HEK293 (cell line): ENCODE results near the gene WNT2.

Source experiments
- CTCF ChIA-PET: fragments of 350-600 bp; formaldehyde crosslinking; extraction: SDS; loops from one replicate; lab custom pipeline; 2021; ENCODE audit warnings: antibody characterized with exemption; lab: Yijun Ruan, JAX
- POLR2A ChIA-PET: fragments of 300-600 bp; formaldehyde crosslinking; extraction: SDS; loops from one replicate; lab custom pipeline; 2020; ENCODE audit warnings: antibody characterized with exemption, inconsistent platforms; lab: Yijun Ruan, JAX
- H3K27ac ChIP-seq: fragments of 200-500 bp; sonication (Bioruptor generic); 2 replicates; pipeline ENCODE4 v1.5.1; 2014; ENCODE audit warnings: low read depth, low read length, control low read depth, inconsistent platforms; ENCODE audit errors: extremely low read depth
- H3K36me3 ChIP-seq, 2 experiments: fragments of 200-500 bp in 1 of 2; sonication (Bioruptor generic) in 1 of 2; 1 replicate in 1 of 2; 2 replicates in 1 of 2; pipeline ENCODE4 v1.5.1; 2014 to 2017; ENCODE audit warnings: inconsistent platforms in 2 of 2, low read length in 2 of 2; ENCODE audit not compliant: control insufficient read depth in 2 of 2, insufficient read depth in 1 of 2
- H3K4me1 ChIP-seq: fragments of 200-500 bp; sonication (Bioruptor generic); 2 replicates; pipeline ENCODE4 v1.5.1; 2014; ENCODE audit warnings: mild to moderate bottlenecking, low read length, inconsistent platforms; ENCODE audit not compliant: control insufficient read depth, insufficient read depth
- H3K4me3 ChIP-seq: 2 replicates; pipeline ENCODE4 v1.5.1; 2011; ENCODE audit warnings: low read depth, mild to moderate bottlenecking, control low read depth, low read length, moderate library complexity
- H3K9me3 ChIP-seq: fragments of 200-500 bp; sonication (Bioruptor generic); 2 replicates; pipeline ENCODE4 v1.5.1; 2014; ENCODE audit warnings: low read depth, low read length, inconsistent platforms; ENCODE audit not compliant: control insufficient read depth, insufficient read depth
- BCL11A ChIP-seq: fragments of 450-650 bp; formaldehyde crosslinking; IDR thresholded peaks from 2 replicates; pipeline ENCODE4 v1.5.1; 2016; ENCODE audit warnings: low read depth, missing biosample characterization, missing genetic modification characterization
- ZEB2 ChIP-seq: fragments of 450-650 bp; formaldehyde crosslinking; IDR thresholded peaks from 2 replicates; pipeline ENCODE4 v1.5.1; 2016; ENCODE audit warnings: missing biosample characterization, missing genetic modification characterization
- ZFP69B ChIP-seq: fragments of 450-650 bp; formaldehyde crosslinking; IDR thresholded peaks from 2 replicates; pipeline ENCODE4 v1.5.1; 2016; ENCODE audit warnings: missing biosample characterization, missing genetic modification characterization
- ZIC2 ChIP-seq: fragments of 450-650 bp; formaldehyde crosslinking; IDR thresholded peaks from 2 replicates; pipeline ENCODE4 v1.5.1; 2016; ENCODE audit warnings: missing biosample characterization, missing genetic modification characterization
- ZNF121 ChIP-seq: fragments of 450-650 bp; formaldehyde crosslinking; IDR thresholded peaks from 2 replicates; pipeline ENCODE4 v1.5.1; 2016; ENCODE audit warnings: missing biosample characterization, missing genetic modification characterization
- ZNF132 ChIP-seq: fragments of 450-650 bp; formaldehyde crosslinking; IDR thresholded peaks from 2 replicates; pipeline ENCODE4 v1.5.1; 2017; ENCODE audit warnings: missing biosample characterization, missing genetic modification characterization, borderline replicate concordance
- ZNF157 ChIP-seq: fragments of 450-650 bp; formaldehyde crosslinking; IDR thresholded peaks from 2 replicates; pipeline ENCODE4 v1.5.1; 2016; ENCODE audit warnings: missing biosample characterization, missing genetic modification characterization
- ZNF169 ChIP-seq: fragments of 450-650 bp; formaldehyde crosslinking; IDR thresholded peaks from 2 replicates; pipeline ENCODE4 v1.5.1; 2016; ENCODE audit warnings: missing biosample characterization, missing genetic modification characterization
- ZNF211 ChIP-seq: fragments of 450-650 bp; formaldehyde crosslinking; IDR thresholded peaks from 2 replicates; pipeline ENCODE4 v1.5.1; 2016; ENCODE audit warnings: low read depth, missing biosample characterization, missing genetic modification characterization
- ZNF350 ChIP-seq: fragments of 450-650 bp; formaldehyde crosslinking; IDR thresholded peaks from 2 replicates; pipeline ENCODE4 v1.5.0; 2017; ENCODE audit warnings: missing biosample characterization, mild to moderate bottlenecking, missing genetic modification characterization
- ZNF433 ChIP-seq: fragments of 450-650 bp; formaldehyde crosslinking; IDR thresholded peaks from 2 replicates; pipeline ENCODE4 v1.5.1; 2016; ENCODE audit warnings: missing biosample characterization, missing genetic modification characterization, low read depth
- ZNF544 ChIP-seq: fragments of 450-650 bp; formaldehyde crosslinking; IDR thresholded peaks from 2 replicates; pipeline ENCODE4 v1.5.0; 2017; ENCODE audit warnings: missing biosample characterization, missing genetic modification characterization
- ZNF624 ChIP-seq: fragments of 450-650 bp; formaldehyde crosslinking; IDR thresholded peaks from 2 replicates; pipeline ENCODE4 v1.5.1; 2017; ENCODE audit warnings: missing biosample characterization, missing genetic modification characterization
- ZNF629 ChIP-seq: fragments of 450-650 bp; formaldehyde crosslinking; IDR thresholded peaks from 2 replicates; pipeline ENCODE4 v1.5.1; 2017; ENCODE audit warnings: missing biosample characterization, missing genetic modification characterization
- ZNF692 ChIP-seq: fragments of 450-650 bp; formaldehyde crosslinking; IDR thresholded peaks from 2 replicates; pipeline ENCODE4 v1.5.1; 2016; ENCODE audit warnings: missing biosample characterization, missing genetic modification characterization
- TF ChIP-seq, protein P1 (sequence below): fragments of 450-650 bp; formaldehyde crosslinking; IDR thresholded peaks from 2 replicates; pipeline ENCODE4 v1.5.1; 2016; ENCODE audit warnings: missing biosample characterization, missing genetic modification characterization
- TF ChIP-seq, protein P2 (sequence below): fragments of 450-650 bp; formaldehyde crosslinking; conservative IDR thresholded peaks from 2 replicates; pipeline ENCODE4 v1.5.1; 2016; ENCODE audit warnings: low read depth, missing biosample characterization, missing genetic modification characterization
- TF ChIP-seq, protein P3 (sequence below): fragments of 450-650 bp; formaldehyde crosslinking; IDR thresholded peaks from 2 replicates; pipeline ENCODE4 v1.5.1; 2016; ENCODE audit warnings: missing biosample characterization, missing genetic modification characterization
- TF ChIP-seq, protein P4 (sequence below): fragments of 450-650 bp; formaldehyde crosslinking; IDR thresholded peaks from 2 replicates; pipeline ENCODE4 v1.5.1; 2016; ENCODE audit warnings: missing biosample characterization, missing genetic modification characterization, borderline replicate concordance

Gene WNT2

GRCh38 chr7:117272017-117272759 is 50.7 kb downstream of the WNT2 start:
- H3K9me3 ChIP-seq, result no peaks in the 10 kb centered on the region
- no peaks in the 10 kb centered on the region for H3K36me3 ChIP-seq
- TF ChIP-seq ZNF624 (tag by site-specific recombination), result no peak
- peak; percentile 96 for TF ChIP-seq ZNF121 (tag by site-specific recombination)
- TF ChIP-seq, all 188 proteins: peak for 1
- POLR2A ChIA-PET, result no interaction called here
- 0 out of 2 replicates have a peak, but pooled peaks cover 9% of the 10 kb centered on the region for H3K4me1 ChIP-seq
- H3K27ac ChIP-seq, result no peak overlapping the region
- CTCF ChIA-PET, result interaction anchor here (0.7 kb wide), 1 partner anchor 434 kb away, joined by 3 read pairs; no protein-coding TSS in a partner anchor
- no peak overlapping the region for H3K4me3 ChIP-seq

- CTCF ChIA-PET, result interaction anchor here (0.7 kb wide), 1 partner anchor 435 kb away, joined by 3 read pairs; no protein-coding TSS in a partner anchor
- POLR2A ChIA-PET, result no interaction called here
- no peak overlapping the region for H3K4me3 ChIP-seq
- H3K9me3 ChIP-seq, result no peaks in the 10 kb centered on the region
- TF ChIP-seq ZNF157 (tag by site-specific recombination), result no peak
- TF ChIP-seq ZNF211 (tag by site-specific recombination), result no peak
- TF ChIP-seq ZEB2 (tag by site-specific recombination), result no peak
- TF ChIP-seq ZNF692 (tag by site-specific recombination), result no peak
- TF ChIP-seq ZFP69B (tag by site-specific recombination), result no peak
- TF ChIP-seq ZNF544, result no peak
- TF ChIP-seq, protein P1, sequence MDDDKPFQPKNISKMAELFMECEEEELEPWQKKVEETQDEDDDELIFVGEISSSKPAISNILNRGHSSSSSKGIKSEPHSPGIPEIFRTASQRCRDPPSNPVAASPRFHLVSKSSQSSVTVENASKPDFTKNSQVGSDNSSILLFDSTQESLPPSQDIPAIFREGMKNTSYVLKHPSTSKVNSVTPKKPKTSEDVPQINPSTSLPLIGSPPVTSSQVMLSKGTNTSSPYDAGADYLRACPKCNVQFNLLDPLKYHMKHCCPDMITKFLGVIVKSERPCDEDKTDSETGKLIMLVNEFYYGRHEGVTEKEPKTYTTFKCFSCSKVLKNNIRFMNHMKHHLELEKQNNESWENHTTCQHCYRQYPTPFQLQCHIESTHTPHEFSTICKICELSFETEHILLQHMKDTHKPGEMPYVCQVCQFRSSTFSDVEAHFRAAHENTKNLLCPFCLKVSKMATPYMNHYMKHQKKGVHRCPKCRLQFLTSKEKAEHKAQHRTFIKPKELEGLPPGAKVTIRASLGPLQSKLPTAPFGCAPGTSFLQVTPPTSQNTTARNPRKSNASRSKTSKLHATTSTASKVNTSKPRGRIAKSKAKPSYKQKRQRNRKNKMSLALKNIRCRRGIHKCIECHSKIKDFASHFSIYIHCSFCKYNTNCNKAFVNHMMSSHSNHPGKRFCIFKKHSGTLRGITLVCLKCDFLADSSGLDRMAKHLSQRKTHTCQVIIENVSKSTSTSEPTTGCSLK (tag by site-specific recombination), result no peak
- no peak for TF ChIP-seq ZIC2 (tag by site-specific recombination)
- TF ChIP-seq ZNF433, result no peak
- TF ChIP-seq ZNF132, result no peak
- H3K4me1 ChIP-seq, result 0 out of 2 replicates have a peak, but pooled peaks cover 9% of the 10 kb centered on the region
- H3K27ac ChIP-seq, result no peak overlapping the region
- H3K36me3 ChIP-seq, result no peaks in the 10 kb centered on the region
These were observed 51.3 kb downstream of the WNT2 start for GRCh38 chr7:117271566-117271965.

DNA sequence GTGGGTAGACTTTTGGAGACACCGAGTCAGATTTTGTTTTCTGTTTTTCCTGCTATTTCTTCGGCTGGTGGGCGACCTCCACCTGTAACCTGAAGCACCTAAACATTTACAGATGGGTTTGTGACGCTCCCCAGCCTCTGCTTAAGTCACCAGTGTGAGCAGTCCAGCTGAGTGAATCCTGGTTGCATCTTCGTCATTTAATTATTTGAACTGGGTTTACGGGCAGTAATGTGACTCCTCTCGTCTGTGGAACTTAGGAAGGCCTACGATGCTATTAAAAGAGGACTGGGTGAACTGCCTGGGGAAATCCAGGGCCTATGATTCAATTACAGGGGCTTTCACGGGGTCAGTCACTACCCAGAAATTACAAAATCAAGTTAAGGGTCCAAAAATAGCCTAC is 52.5 kb downstream of the WNT2 start:
- no peaks in the 10 kb centered on the region for H3K9me3 ChIP-seq
- H3K4me3 ChIP-seq, result no peak overlapping the region
- H3K27ac ChIP-seq, result no peak overlapping the region
- CTCF ChIA-PET, result no interaction called here
- no peaks in the 10 kb centered on the region for H3K36me3 ChIP-seq
- POLR2A ChIA-PET, result no interaction called here
- H3K4me1 ChIP-seq, result 0 out of 2 replicates have a peak, but pooled peaks cover 9% of the 10 kb centered on the region
- TF ChIP-seq ZNF350 (tag by site-specific recombination), result no peak
- TF ChIP-seq ZNF629 (tag by site-specific recombination), result peak; percentile 37; the same call in 1 of the 2 replicates
- no peak for TF ChIP-seq ZNF169 (tag by site-specific recombination)
- TF ChIP-seq, protein P2, sequence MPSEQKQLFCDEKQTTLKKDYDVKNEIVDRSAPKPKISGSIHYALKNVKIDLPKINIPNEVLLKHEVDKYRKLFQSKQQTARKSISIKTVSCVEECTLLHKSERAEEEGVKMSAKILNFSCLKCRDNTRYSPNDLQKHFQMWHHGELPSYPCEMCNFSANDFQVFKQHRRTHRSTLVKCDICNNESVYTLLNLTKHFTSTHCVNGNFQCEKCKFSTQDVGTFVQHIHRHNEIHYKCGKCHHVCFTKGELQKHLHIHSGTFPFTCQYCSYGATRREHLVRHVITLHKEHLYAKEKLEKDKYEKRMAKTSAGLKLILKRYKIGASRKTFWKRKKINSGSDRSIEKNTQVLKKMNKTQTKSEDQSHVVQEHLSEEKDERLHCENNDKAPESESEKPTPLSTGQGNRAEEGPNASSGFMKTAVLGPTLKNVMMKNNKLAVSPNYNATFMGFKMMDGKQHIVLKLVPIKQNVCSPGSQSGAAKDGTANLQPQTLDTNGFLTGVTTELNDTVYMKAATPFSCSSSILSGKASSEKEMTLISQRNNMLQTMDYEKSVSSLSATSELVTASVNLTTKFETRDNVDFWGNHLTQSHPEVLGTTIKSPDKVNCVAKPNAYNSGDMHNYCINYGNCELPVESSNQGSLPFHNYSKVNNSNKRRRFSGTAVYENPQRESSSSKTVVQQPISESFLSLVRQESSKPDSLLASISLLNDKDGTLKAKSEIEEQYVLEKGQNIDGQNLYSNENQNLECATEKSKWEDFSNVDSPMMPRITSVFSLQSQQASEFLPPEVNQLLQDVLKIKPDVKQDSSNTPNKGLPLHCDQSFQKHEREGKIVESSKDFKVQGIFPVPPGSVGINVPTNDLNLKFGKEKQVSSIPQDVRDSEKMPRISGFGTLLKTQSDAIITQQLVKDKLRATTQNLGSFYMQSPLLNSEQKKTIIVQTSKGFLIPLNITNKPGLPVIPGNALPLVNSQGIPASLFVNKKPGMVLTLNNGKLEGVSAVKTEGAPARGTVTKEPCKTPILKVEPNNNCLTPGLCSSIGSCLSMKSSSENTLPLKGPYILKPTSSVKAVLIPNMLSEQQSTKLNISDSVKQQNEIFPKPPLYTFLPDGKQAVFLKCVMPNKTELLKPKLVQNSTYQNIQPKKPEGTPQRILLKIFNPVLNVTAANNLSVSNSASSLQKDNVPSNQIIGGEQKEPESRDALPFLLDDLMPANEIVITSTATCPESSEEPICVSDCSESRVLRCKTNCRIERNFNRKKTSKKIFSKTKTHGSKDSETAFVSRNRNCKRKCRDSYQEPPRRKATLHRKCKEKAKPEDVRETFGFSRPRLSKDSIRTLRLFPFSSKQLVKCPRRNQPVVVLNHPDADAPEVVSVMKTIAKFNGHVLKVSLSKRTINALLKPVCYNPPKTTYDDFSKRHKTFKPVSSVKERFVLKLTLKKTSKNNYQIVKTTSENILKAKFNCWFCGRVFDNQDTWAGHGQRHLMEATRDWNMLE (tag by site-specific recombination), result no peak
- TF ChIP-seq, protein P3, sequence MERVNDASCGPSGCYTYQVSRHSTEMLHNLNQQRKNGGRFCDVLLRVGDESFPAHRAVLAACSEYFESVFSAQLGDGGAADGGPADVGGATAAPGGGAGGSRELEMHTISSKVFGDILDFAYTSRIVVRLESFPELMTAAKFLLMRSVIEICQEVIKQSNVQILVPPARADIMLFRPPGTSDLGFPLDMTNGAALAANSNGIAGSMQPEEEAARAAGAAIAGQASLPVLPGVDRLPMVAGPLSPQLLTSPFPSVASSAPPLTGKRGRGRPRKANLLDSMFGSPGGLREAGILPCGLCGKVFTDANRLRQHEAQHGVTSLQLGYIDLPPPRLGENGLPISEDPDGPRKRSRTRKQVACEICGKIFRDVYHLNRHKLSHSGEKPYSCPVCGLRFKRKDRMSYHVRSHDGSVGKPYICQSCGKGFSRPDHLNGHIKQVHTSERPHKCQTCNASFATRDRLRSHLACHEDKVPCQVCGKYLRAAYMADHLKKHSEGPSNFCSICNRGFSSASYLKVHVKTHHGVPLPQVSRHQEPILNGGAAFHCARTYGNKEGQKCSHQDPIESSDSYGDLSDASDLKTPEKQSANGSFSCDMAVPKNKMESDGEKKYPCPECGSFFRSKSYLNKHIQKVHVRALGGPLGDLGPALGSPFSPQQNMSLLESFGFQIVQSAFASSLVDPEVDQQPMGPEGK (tag by site-specific recombination), result no peak
- no peak for TF ChIP-seq BCL11A (tag by site-specific recombination)
- TF ChIP-seq, protein P4, sequence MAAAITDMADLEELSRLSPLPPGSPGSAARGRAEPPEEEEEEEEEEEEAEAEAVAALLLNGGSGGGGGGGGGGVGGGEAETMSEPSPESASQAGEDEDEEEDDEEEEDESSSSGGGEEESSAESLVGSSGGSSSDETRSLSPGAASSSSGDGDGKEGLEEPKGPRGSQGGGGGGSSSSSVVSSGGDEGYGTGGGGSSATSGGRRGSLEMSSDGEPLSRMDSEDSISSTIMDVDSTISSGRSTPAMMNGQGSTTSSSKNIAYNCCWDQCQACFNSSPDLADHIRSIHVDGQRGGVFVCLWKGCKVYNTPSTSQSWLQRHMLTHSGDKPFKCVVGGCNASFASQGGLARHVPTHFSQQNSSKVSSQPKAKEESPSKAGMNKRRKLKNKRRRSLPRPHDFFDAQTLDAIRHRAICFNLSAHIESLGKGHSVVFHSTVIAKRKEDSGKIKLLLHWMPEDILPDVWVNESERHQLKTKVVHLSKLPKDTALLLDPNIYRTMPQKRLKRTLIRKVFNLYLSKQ (tag by site-specific recombination), result no peak
